ENCODE data around the gene KLF16.

The KLF16 gene

GRCh38 chr19:1818549-1819195 lies 44.7 kb downstream of the KLF16 start:
- ChIA-PET CTCF (interaction anchor here (1.1 to 1.8 kb wide), 2 partner anchors 12 to 19 kb away, joined by 4 to 5 read pairs; no protein-coding TSS in a partner anchor), POLR2A (no interaction called here)
- Histone ChIP-seq H3K36me3 (ENCODE audit: control insufficient read depth in 4 of 4, insufficient read depth in 4 of 4, low read length in 3 of 4) (peaks cover 0 to 88% (median 64%) of the 10 kb centered on the region in 4 experiments), H3K27ac (ENCODE audit: insufficient read depth in 1 of 2, low read depth in 1 of 2, low read length in 2 of 2, poor library complexity in 1 of 2, severe bottlenecking in 2 of 2) (no peak overlapping the region), H3K9me3 (ENCODE audit: control extremely low read depth in 1 of 5, control insufficient read depth in 4 of 5, insufficient read depth in 2 of 5, low read depth in 1 of 5, low read length in 4 of 5) (no peaks in the 10 kb centered on the region), H3K27me3 (replicated peaks in 2 of 5; ENCODE audit: control insufficient read depth in 4 of 5, insufficient read depth in 5 of 5, low read length in 4 of 5) (no peaks in the 10 kb centered on the region), H3K4me1 (ENCODE audit: control extremely low read depth in 1 of 4, control insufficient read depth in 4 of 4, insufficient read depth in 4 of 4, low read length in 3 of 4) (peaks cover 0 to 5% (median 3%) of the 10 kb centered on the region in 4 experiments), H3K4me3 (ENCODE audit: control insufficient read depth in 1 of 7, extremely low read depth in 1 of 7, insufficient read depth in 4 of 7, low read depth in 2 of 7, low read length in 6 of 7) (no peak overlapping the region)
- DNase-seq: no peak
- 98% methylated on average over 25 of the region's 33 CpGs for WGBS (ENCODE audit: insufficient coverage)

GRCh38 chr19:1817553-1818179 lies 45.7 kb downstream of the KLF16 start:
- DNase-seq: no peak
- peaks cover 0 to 15% (median 13%) of the 10 kb centered on the region in 4 experiments for H3K4me1 ChIP-seq (ENCODE audit: control extremely low read depth in 1 of 4, control insufficient read depth in 4 of 4, insufficient read depth in 4 of 4, low read length in 3 of 4)
- ChIA-PET CTCF (interaction anchor here (1.1 to 1.8 kb wide), 2 partner anchors 13 to 20 kb away, joined by 4 to 5 read pairs; no protein-coding TSS in a partner anchor), POLR2A (no interaction called here)
- no peaks in the 10 kb centered on the region for H3K9me3 ChIP-seq (ENCODE audit: control extremely low read depth in 1 of 5, control insufficient read depth in 4 of 5, insufficient read depth in 2 of 5, low read depth in 1 of 5, low read length in 4 of 5)
- H3K27ac ChIP-seq (ENCODE audit: insufficient read depth in 1 of 2, low read depth in 1 of 2, low read length in 2 of 2, poor library complexity in 1 of 2, severe bottlenecking in 2 of 2): no peak overlapping the region
- H3K27me3 ChIP-seq (replicated peaks in 2 of 5; ENCODE audit: control insufficient read depth in 4 of 5, insufficient read depth in 5 of 5, low read length in 4 of 5): no peaks in the 10 kb centered on the region
- 98% methylated on average over 18 of the region's 25 CpGs for WGBS (ENCODE audit: insufficient coverage)
- peaks cover 0 to 78% (median 55%) of the 10 kb centered on the region in 4 experiments for H3K36me3 ChIP-seq (ENCODE audit: control insufficient read depth in 4 of 4, insufficient read depth in 4 of 4, low read length in 3 of 4)
- H3K4me3 ChIP-seq (ENCODE audit: control insufficient read depth in 1 of 7, extremely low read depth in 1 of 7, insufficient read depth in 4 of 7, low read depth in 2 of 7, low read length in 6 of 7): no peak overlapping the region

- DNase-seq: no peak
- Histone ChIP-seq H3K4me1 (ENCODE audit: control extremely low read depth in 1 of 4, control insufficient read depth in 4 of 4, insufficient read depth in 4 of 4, low read length in 3 of 4) (peaks cover 0 to 20% (median 17%) of the 10 kb centered on the region in 4 experiments), H3K27ac (ENCODE audit: insufficient read depth in 1 of 2, low read depth in 1 of 2, low read length in 2 of 2, poor library complexity in 1 of 2, severe bottlenecking in 2 of 2) (no peak overlapping the region), H3K27me3 (replicated peaks in 2 of 5; ENCODE audit: control insufficient read depth in 4 of 5, insufficient read depth in 5 of 5, low read length in 4 of 5) (no peaks in the 10 kb centered on the region), H3K9me3 (ENCODE audit: control extremely low read depth in 1 of 5, control insufficient read depth in 4 of 5, insufficient read depth in 2 of 5, low read depth in 1 of 5, low read length in 4 of 5) (no peaks in the 10 kb centered on the region), H3K36me3 (ENCODE audit: control insufficient read depth in 4 of 4, insufficient read depth in 4 of 4, low read length in 3 of 4) (peaks cover 0 to 69% (median 46%) of the 10 kb centered on the region in 4 experiments), H3K4me3 (ENCODE audit: control insufficient read depth in 1 of 7, extremely low read depth in 1 of 7, insufficient read depth in 4 of 7, low read depth in 2 of 7, low read length in 6 of 7) (no peak overlapping the region)
- ChIA-PET POLR2A (no interaction called here), CTCF (no interaction called here)
- 97% methylated on average over 28 of the region's 36 CpGs for WGBS (ENCODE audit: insufficient coverage)
These were observed 46.7 kb downstream of the KLF16 start for GRCh38 chr19:1816530-1817298.

GRCh38 chr19:1815605-1816529 lies 47.5 kb downstream of the KLF16 start:
- CTCF ChIA-PET: interaction anchor here (1.2 to 2.5 kb wide), 3 partner anchors 10 to 28 kb away, joined by 4 to 17 read pairs (median 14); no protein-coding TSS in a partner anchor
- POLR2A ChIA-PET: no interaction called here

GRCh38 chr19:1814833-1815604 lies 48.4 kb downstream of the KLF16 start:
- peaks cover 0 to 25% (median 22%) of the 10 kb centered on the region in 4 experiments for H3K4me1 ChIP-seq (ENCODE audit: control extremely low read depth in 1 of 4, control insufficient read depth in 4 of 4, insufficient read depth in 4 of 4, low read length in 3 of 4)
- DNase-seq: no peak
- ChIA-PET CTCF (interaction anchor here (0.8 to 2.5 kb wide), 6 partner anchors 9 to 142 kb away, joined by 4 to 17 read pairs (median 4); no protein-coding TSS in a partner anchor), POLR2A (interaction anchor here (0.6 kb wide), 1 partner anchor 337 kb away, joined by 3 read pairs; no protein-coding TSS in a partner anchor)
- no peak overlapping the region for H3K27ac ChIP-seq (ENCODE audit: insufficient read depth in 1 of 2, low read depth in 1 of 2, low read length in 2 of 2, poor library complexity in 1 of 2, severe bottlenecking in 2 of 2)
- no peak overlapping the region for H3K4me3 ChIP-seq (ENCODE audit: control insufficient read depth in 1 of 7, extremely low read depth in 1 of 7, insufficient read depth in 4 of 7, low read depth in 2 of 7, low read length in 6 of 7)
- peaks cover 0 to 57% (median 35%) of the 10 kb centered on the region in 4 experiments for H3K36me3 ChIP-seq (ENCODE audit: control insufficient read depth in 4 of 4, insufficient read depth in 4 of 4, low read length in 3 of 4)
- WGBS (ENCODE audit: insufficient coverage): 97% methylated on average over 17 of the region's 26 CpGs
- no peaks in the 10 kb centered on the region for H3K27me3 ChIP-seq (replicated peaks in 2 of 5; ENCODE audit: control insufficient read depth in 4 of 5, insufficient read depth in 5 of 5, low read length in 4 of 5)
- H3K9me3 ChIP-seq (ENCODE audit: control extremely low read depth in 1 of 5, control insufficient read depth in 4 of 5, insufficient read depth in 2 of 5, low read depth in 1 of 5, low read length in 4 of 5): no peaks in the 10 kb centered on the region

More at GRCh38 chr19:1815605-1816529, 47.5 kb downstream of the KLF16 start:
- no peak for DNase-seq
- Histone ChIP-seq H3K27ac (ENCODE audit: insufficient read depth in 1 of 2, low read depth in 1 of 2, low read length in 2 of 2, poor library complexity in 1 of 2, severe bottlenecking in 2 of 2) (no peak overlapping the region), H3K27me3 (replicated peaks in 2 of 5; ENCODE audit: control insufficient read depth in 4 of 5, insufficient read depth in 5 of 5, low read length in 4 of 5) (no peaks in the 10 kb centered on the region), H3K4me3 (ENCODE audit: control insufficient read depth in 1 of 7, extremely low read depth in 1 of 7, insufficient read depth in 4 of 7, low read depth in 2 of 7, low read length in 6 of 7) (no peak overlapping the region), H3K4me1 (ENCODE audit: control extremely low read depth in 1 of 4, control insufficient read depth in 4 of 4, insufficient read depth in 4 of 4, low read length in 3 of 4) (peaks cover 0 to 25% (median 22%) of the 10 kb centered on the region in 4 experiments), H3K9me3 (ENCODE audit: control extremely low read depth in 1 of 5, control insufficient read depth in 4 of 5, insufficient read depth in 2 of 5, low read depth in 1 of 5, low read length in 4 of 5) (no peaks in the 10 kb centered on the region), H3K36me3 (ENCODE audit: control insufficient read depth in 4 of 4, insufficient read depth in 4 of 4, low read length in 3 of 4) (peaks cover 0 to 63% (median 40%) of the 10 kb centered on the region in 4 experiments)
- 98% methylated on average over 50 of the region's 61 CpGs for WGBS (ENCODE audit: insufficient coverage)

GRCh38 chr19:1814391-1814790 lies 49.0 kb downstream of the KLF16 start:
- Histone ChIP-seq H3K4me1 (ENCODE audit: control extremely low read depth in 1 of 4, control insufficient read depth in 4 of 4, insufficient read depth in 4 of 4, low read length in 3 of 4) (peaks cover 0 to 25% (median 22%) of the 10 kb centered on the region in 4 experiments), H3K27ac (ENCODE audit: insufficient read depth in 1 of 2, low read depth in 1 of 2, low read length in 2 of 2, poor library complexity in 1 of 2, severe bottlenecking in 2 of 2) (no peak overlapping the region), H3K4me3 (ENCODE audit: control insufficient read depth in 1 of 7, extremely low read depth in 1 of 7, insufficient read depth in 4 of 7, low read depth in 2 of 7, low read length in 6 of 7) (no peak overlapping the region), H3K9me3 (ENCODE audit: control extremely low read depth in 1 of 5, control insufficient read depth in 4 of 5, insufficient read depth in 2 of 5, low read depth in 1 of 5, low read length in 4 of 5) (no peaks in the 10 kb centered on the region), H3K36me3 (ENCODE audit: control insufficient read depth in 4 of 4, insufficient read depth in 4 of 4, low read length in 3 of 4) (peaks cover 0 to 50% (median 31%) of the 10 kb centered on the region in 4 experiments), H3K27me3 (replicated peaks in 2 of 5; ENCODE audit: control insufficient read depth in 4 of 5, insufficient read depth in 5 of 5, low read length in 4 of 5) (no peaks in the 10 kb centered on the region)
- DNase-seq: no peak
- WGBS (ENCODE audit: insufficient coverage): 98% methylated on average over 5 of the region's 10 CpGs
- ChIA-PET POLR2A (interaction anchor here (0.6 kb wide), 1 partner anchor 336 kb away, joined by 3 read pairs; no protein-coding TSS in a partner anchor), CTCF (interaction anchor here (0.8 to 2.5 kb wide), 8 partner anchors 10 to 142 kb away, joined by 3 to 17 read pairs (median 4); no protein-coding TSS in a partner anchor)

Data from common myeloid progenitor, CD34-positive (primary cell).